MCF 10A (cell line): Measurements from ENCODE around the gene NFATC3. TPM values are rescaled to one million over a fixed set of nuclear protein-coding genes. Genes with fewer than 3 reads are reported as not detected.

Source experiments
- BruUV-seq: library from RNA; stranded (reverse); fragments of 400-500 nt; replicated peaks from 2 replicates; lab custom pipeline; 2021; lab: Mats Ljungman, UMichigan
- CTCF ChIA-PET: fragments of 300-600 bp; sonication (Branson Sonifier 250); formaldehyde crosslinking; extraction: SDS; loops from one replicate; lab custom pipeline; 2021; ENCODE audit warnings: antibody characterized with exemption, inconsistent platforms; lab: Yijun Ruan, JAX
- POLR2A ChIA-PET: fragments of 300-600, 350-650 bp; sonication (Branson Sonifier 250); formaldehyde crosslinking; extraction: SDS; loops from one replicate; lab custom pipeline; 2020; ENCODE audit warnings: antibody characterized with exemption, inconsistent platforms; lab: Yijun Ruan, JAX
- DNase-seq: peaks from one replicate; pipeline ENCODE4 v3.0.0-alpha.2; 2018; ENCODE audit not compliant: unreplicated experiment
- H3K27ac Mint-ChIP-seq: one replicate; pipeline ENCODE4 v1.8.0; 2022; ENCODE audit warnings: mild to moderate bottlenecking, low read depth, mixed read lengths; ENCODE audit not compliant: unreplicated experiment
- H3K27me3 Mint-ChIP-seq: one replicate; pipeline ENCODE4 v1.8.0; 2022; ENCODE audit warnings: mixed read lengths; ENCODE audit not compliant: insufficient read depth, unreplicated experiment
- H3K36me3 Mint-ChIP-seq: one replicate; pipeline ENCODE4 v1.8.0; 2022; ENCODE audit warnings: mild to moderate bottlenecking, moderate library complexity, mixed read lengths; ENCODE audit not compliant: insufficient read depth, unreplicated experiment
- H3K4me1 Mint-ChIP-seq: one replicate; pipeline ENCODE4 v1.8.0; 2022; ENCODE audit warnings: mixed read lengths; ENCODE audit not compliant: insufficient read depth, unreplicated experiment
- H3K4me3 Mint-ChIP-seq: one replicate; pipeline ENCODE4 v1.8.0; 2022; ENCODE audit warnings: mild to moderate bottlenecking, moderate library complexity, mixed read lengths; ENCODE audit not compliant: unreplicated experiment
- H3K9me3 Mint-ChIP-seq: one replicate; pipeline ENCODE4 v1.8.0; 2022; ENCODE audit warnings: mixed read lengths; ENCODE audit not compliant: unreplicated experiment
- intact Hi-C: fragments of 100-400 bp; cut with micrococcal nuclease; formaldehyde crosslinking; loops from 2 replicates; pipeline ENCODE4 v1.14.1; 2022
- total RNA-seq: library from RNA; stranded (reverse); gene quantifications from 2 replicates; pipeline ENCODE4 v1.2.3, GENCODE V29; 2022
- TF ChIP-seq, protein P1 (sequence below): fragments of 200-600 bp; IDR thresholded peaks from one replicate; pipeline ENCODE4 v1.8.0; 2022; ENCODE audit warnings: antibody characterized with exemption, mild to moderate bottlenecking; ENCODE audit not compliant: unreplicated experiment

The NFATC3 gene
- total RNA-seq, 1 experiment from 2014 or later: 24.1 TPM

DNA sequence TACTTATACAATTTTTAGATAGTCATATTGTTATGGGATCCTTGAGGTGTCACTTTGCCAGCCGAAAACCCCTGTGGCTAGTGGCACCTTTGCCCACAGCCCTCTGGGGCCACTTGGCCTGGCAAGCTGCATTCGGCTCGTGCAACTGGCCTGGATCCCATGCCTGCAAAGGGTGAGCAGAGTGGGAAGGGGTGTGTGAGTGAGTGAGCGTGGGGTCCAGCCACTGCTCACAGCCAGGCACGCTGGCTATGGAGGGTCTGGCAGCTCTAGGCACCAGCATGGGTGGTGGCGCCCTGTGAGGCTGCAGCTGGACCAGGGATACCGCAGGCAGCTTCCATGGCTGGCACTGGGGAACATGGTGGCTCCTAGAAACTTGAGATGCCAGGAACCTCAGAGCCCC lies 101.7 kb downstream of the NFATC3 start:
- Mint-ChIP-seq H3K36me3 (peaks cover 55% of the 10 kb centered on the region), H3K27ac (no peak overlapping the region), H3K4me1 (no peaks in the 10 kb centered on the region), H3K27me3 (no peaks in the 10 kb centered on the region), H3K4me3 (no peak overlapping the region), H3K9me3 (no peaks in the 10 kb centered on the region)
- TF ChIP-seq, protein P1, sequence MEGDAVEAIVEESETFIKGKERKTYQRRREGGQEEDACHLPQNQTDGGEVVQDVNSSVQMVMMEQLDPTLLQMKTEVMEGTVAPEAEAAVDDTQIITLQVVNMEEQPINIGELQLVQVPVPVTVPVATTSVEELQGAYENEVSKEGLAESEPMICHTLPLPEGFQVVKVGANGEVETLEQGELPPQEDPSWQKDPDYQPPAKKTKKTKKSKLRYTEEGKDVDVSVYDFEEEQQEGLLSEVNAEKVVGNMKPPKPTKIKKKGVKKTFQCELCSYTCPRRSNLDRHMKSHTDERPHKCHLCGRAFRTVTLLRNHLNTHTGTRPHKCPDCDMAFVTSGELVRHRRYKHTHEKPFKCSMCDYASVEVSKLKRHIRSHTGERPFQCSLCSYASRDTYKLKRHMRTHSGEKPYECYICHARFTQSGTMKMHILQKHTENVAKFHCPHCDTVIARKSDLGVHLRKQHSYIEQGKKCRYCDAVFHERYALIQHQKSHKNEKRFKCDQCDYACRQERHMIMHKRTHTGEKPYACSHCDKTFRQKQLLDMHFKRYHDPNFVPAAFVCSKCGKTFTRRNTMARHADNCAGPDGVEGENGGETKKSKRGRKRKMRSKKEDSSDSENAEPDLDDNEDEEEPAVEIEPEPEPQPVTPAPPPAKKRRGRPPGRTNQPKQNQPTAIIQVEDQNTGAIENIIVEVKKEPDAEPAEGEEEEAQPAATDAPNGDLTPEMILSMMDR: no peak
- BruUV-seq: no TSS peak
- POLR2A ChIA-PET: interaction anchor here (0.8 to 1.3 kb wide), 3 partner anchors 8 to 124 kb away, joined by 3 to 4 read pairs (median 4); partner anchors contain the start of genes PRMT7 and SLC7A6OS
- no peak for DNase-seq
- intact Hi-C loops: no loop called here
- CTCF ChIA-PET: interaction anchor here (1.2 kb wide), 1 partner anchor 18 kb away, joined by 3 read pairs; no protein-coding TSS in a partner anchor

DNA sequence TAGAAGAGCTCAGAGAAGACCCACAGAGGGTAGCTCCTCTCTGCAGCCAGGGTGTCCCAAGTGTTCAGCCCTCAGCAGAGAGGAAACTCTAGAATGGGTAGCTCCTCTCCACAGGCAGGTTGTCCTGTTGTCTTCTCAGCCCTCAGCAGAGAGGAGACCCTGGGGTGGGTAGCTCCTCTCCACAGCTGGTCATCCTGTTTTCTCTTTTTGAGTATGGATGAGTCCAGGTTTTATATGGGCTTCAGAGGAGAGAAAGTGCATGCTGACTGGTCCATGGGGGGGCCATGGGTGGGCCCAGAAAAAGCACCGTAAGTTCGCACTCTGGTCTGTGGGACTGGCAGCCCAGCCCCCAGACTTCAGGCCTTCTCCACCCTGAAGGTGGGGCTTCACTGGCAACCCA lies 102.3 kb downstream of the NFATC3 start:
- intact Hi-C loops: no loop called here
- H3K27me3 Mint-ChIP-seq: no peaks in the 10 kb centered on the region
- TF ChIP-seq, protein P1: no peak
- POLR2A ChIA-PET: interaction anchor here (0.8 to 1.3 kb wide), 3 partner anchors 9 to 123 kb away, joined by 3 to 4 read pairs (median 4); partner anchors contain the start of genes PRMT7 and SLC7A6OS
- H3K27ac Mint-ChIP-seq: no peak overlapping the region
- DNase-seq: no peak
- CTCF ChIA-PET: interaction anchor here (1.2 kb wide), 2 partner anchors 13 to 17 kb away, joined by 3 read pairs; no protein-coding TSS in a partner anchor
- BruUV-seq: no TSS peak
- no peaks in the 10 kb centered on the region for H3K4me1 Mint-ChIP-seq
- H3K9me3 Mint-ChIP-seq: no peaks in the 10 kb centered on the region
- H3K4me3 Mint-ChIP-seq: no peak overlapping the region
- H3K36me3 Mint-ChIP-seq: peaks cover 49% of the 10 kb centered on the region

DNA sequence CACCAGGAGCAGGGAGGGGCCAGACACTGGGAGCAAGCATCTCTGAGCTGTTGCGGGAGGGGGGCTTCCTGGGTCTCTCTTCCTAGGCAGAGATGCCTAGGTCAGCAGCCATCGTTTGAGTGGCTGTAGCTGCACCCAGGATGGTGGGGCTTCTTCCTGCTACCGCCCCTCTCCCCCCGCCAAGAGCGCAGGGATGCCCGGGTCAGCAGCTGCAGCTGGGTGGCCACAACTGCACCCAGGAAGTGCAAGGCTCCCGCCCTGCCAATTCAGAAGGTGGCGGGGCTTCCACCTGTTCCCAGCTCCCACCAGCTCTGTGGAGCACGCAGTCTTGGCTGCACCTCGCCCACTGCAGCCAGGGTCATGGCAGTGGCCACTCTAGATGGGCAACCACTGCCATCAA lies 103.0 kb downstream of the NFATC3 start:
- Mint-ChIP-seq H3K4me3 (no peak overlapping the region), H3K36me3 (peaks cover 43% of the 10 kb centered on the region), H3K4me1 (no peaks in the 10 kb centered on the region), H3K27ac (no peak overlapping the region), H3K27me3 (no peaks in the 10 kb centered on the region), H3K9me3 (no peaks in the 10 kb centered on the region)
- CTCF ChIA-PET: interaction anchor here (1.2 kb wide), 2 partner anchors 13 to 16 kb away, joined by 3 read pairs; no protein-coding TSS in a partner anchor
- TF ChIP-seq, protein P1: no peak
- intact Hi-C loops: no loop called here
- POLR2A ChIA-PET: no interaction called here
- no peak for DNase-seq
- no TSS peak for BruUV-seq

DNA sequence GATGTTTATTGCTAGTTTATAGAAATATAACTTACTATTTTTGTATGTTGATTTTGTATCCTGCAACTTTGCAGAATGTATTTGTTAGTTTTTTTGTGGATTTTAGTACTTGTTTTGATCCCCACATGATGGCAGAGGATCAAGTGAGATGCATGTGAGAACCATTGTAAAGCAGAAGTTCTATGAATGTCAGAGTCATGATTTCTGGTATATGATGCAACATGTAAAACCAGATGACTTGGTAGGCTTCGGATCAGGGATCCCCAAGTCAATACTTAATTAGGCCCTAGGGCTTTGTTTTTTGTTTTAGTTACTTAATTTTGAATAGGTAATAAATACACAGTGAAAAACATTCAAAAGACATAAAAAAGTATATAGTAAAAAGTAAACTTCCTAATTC lies 104.9 kb downstream of the NFATC3 start:
- H3K9me3 Mint-ChIP-seq: no peaks in the 10 kb centered on the region
- TF ChIP-seq, protein P1: no peak
- H3K36me3 Mint-ChIP-seq: peaks cover 28% of the 10 kb centered on the region
- H3K27ac Mint-ChIP-seq: no peak overlapping the region
- POLR2A ChIA-PET: interaction anchor here (0.6 kb wide), 1 partner anchor 135 kb away, joined by 3 read pairs; no protein-coding TSS in a partner anchor
- BruUV-seq: no TSS peak
- H3K4me1 Mint-ChIP-seq: no peaks in the 10 kb centered on the region
- DNase-seq: no peak
- CTCF ChIA-PET: interaction anchor here (0.6 kb wide), 2 partner anchors 18 to 23 kb away, joined by 3 read pairs; no protein-coding TSS in a partner anchor
- H3K4me3 Mint-ChIP-seq: no peak overlapping the region
- no peaks in the 10 kb centered on the region for H3K27me3 Mint-ChIP-seq
- intact Hi-C loops: no loop called here
